Vagina (tissue), 2 donors: Measurements from ENCODE around the gene STYK1. TPM values are rescaled to one million over a fixed set of nuclear protein-coding genes. Genes with fewer than 3 reads are reported as not detected.
"Not testable (repeated sequence)": the region's sequence is repeated elsewhere in the genome, so short reads cannot be mapped to it uniquely, and the experiment has no call there.

Experiments
- DNase-seq, 2 donors: peaks; one replicate each; pipeline ENCODE4 v3.0.0-alpha.2; 2017; ENCODE audit errors: extremely low spot score in 2 of 2
- H3K27ac ChIP-seq: fragments of 200-600 bp; sonication (generic); one replicate; pipeline ENCODE4 v1.5.1; 2019
- H3K27me3 ChIP-seq: fragments of 200-600 bp; sonication (generic); one replicate; pipeline ENCODE4 v1.5.1; 2019
- H3K36me3 ChIP-seq, 2 donors: fragments of 200-600 bp; sonication (generic); one replicate each; pipeline ENCODE4 v1.5.1; 2017 to 2019
- H3K4me1 ChIP-seq: fragments of 200-600 bp; sonication (generic); one replicate; pipeline ENCODE4 v1.5.1; 2019
- H3K4me3 ChIP-seq, 2 donors: fragments of 200-600 bp; sonication (generic); 1 replicate in 1 of 2; 2 replicates in 1 of 2; pipeline ENCODE4 v1.5.1; 2016 to 2019
- H3K9me3 ChIP-seq: fragments of 200-600 bp; sonication (generic); one replicate; pipeline ENCODE4 v1.5.1; 2019
- POLR2A ChIP-seq, 2 donors: fragments of 450-650 bp; IDR thresholded peaks; one replicate each; pipeline ENCODE4 v1.6.1; 2017; ENCODE audit warnings: antibody characterized with exemption in 2 of 2, mild to moderate bottlenecking in 2 of 2, moderate library complexity in 2 of 2
- POLR2AphosphoS5 ChIP-seq, 2 donors: sonication (generic); formaldehyde crosslinking; IDR thresholded peaks; one replicate each; pipeline ENCODE4 v1.9.0; 2017; ENCODE audit warnings: antibody characterized with exemption in 2 of 2, mild to moderate bottlenecking in 2 of 2, low read depth in 1 of 2; ENCODE audit not compliant: insufficient read depth in 1 of 2
- intact Hi-C: fragments of 100-400 bp; cut with DNase I; formaldehyde crosslinking; loops from one replicate; pipeline ENCODE4 v1.15.1; 2023
- total RNA-seq: library from RNA; depleted of rRNA; stranded (reverse); fragments of >200 nt; gene quantifications from one replicate; pipeline ENCODE4 v1.2.3, GENCODE V29; 2016
- TF ChIP-seq, protein P1 (sequence below), 3 experiments: fragments of 450-650 bp in 2 of 3; fragments of 200-600 bp in 1 of 3; sonication (generic) in 1 of 3; IDR thresholded peaks; one replicate each; pipeline ENCODE4 v1.5.1; 2017 to 2019; ENCODE audit warnings: antibody characterized with exemption in 3 of 3, mild to moderate bottlenecking in 2 of 3, moderate library complexity in 2 of 3

The STYK1 gene
- total RNA-seq, 1 donor from 2014 or later: 6.4 TPM

- intact Hi-C loops: no loop called here
- Histone ChIP-seq H3K9me3 (no peaks in the 10 kb centered on the region), H3K36me3 (peaks cover 0 to 10% of the 10 kb centered on the region in 2 donors), H3K27me3 (no peaks in the 10 kb centered on the region), H3K4me1 (peaks cover 18% of the 10 kb centered on the region), H3K27ac (peak overlapping the region; percentile 90), H3K4me3 (peak overlapping the region; percentile 90 to 91)
- TF ChIP-seq POLR2A (IDR thresholded peaks at IDR 0.05): no peak
- no peak for DNase-seq
Measured at GRCh38 chr12:10612984-10613348, 60.9 kb downstream of the STYK1 start.

DNA sequence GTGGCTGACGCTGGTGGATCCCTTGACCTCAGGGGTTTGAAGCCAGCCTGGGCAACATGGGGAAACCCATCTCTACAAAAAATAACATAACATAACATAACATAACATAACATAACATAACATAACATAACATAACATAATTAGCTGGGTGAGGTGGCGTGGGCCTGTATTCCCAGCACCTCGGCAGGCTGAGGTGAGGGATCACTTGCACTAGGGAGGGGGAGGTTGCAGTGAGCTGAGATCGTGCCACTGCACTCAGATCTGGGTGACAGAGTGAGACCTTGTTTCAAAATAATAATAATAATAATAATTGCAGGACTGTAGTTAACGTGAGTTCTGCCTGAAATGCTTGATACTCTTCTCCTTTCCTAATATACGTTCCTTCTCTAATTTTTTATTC lies 61.7 kb downstream of the STYK1 start:
- intact Hi-C loops: no loop called here
- no peak for TF ChIP-seq POLR2A (IDR thresholded peaks at IDR 0.05)
- TF ChIP-seq, protein P1, sequence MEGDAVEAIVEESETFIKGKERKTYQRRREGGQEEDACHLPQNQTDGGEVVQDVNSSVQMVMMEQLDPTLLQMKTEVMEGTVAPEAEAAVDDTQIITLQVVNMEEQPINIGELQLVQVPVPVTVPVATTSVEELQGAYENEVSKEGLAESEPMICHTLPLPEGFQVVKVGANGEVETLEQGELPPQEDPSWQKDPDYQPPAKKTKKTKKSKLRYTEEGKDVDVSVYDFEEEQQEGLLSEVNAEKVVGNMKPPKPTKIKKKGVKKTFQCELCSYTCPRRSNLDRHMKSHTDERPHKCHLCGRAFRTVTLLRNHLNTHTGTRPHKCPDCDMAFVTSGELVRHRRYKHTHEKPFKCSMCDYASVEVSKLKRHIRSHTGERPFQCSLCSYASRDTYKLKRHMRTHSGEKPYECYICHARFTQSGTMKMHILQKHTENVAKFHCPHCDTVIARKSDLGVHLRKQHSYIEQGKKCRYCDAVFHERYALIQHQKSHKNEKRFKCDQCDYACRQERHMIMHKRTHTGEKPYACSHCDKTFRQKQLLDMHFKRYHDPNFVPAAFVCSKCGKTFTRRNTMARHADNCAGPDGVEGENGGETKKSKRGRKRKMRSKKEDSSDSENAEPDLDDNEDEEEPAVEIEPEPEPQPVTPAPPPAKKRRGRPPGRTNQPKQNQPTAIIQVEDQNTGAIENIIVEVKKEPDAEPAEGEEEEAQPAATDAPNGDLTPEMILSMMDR (IDR thresholded peaks at IDR 0.05): no peak
- no peaks in the 10 kb centered on the region for H3K9me3 ChIP-seq

DNA sequence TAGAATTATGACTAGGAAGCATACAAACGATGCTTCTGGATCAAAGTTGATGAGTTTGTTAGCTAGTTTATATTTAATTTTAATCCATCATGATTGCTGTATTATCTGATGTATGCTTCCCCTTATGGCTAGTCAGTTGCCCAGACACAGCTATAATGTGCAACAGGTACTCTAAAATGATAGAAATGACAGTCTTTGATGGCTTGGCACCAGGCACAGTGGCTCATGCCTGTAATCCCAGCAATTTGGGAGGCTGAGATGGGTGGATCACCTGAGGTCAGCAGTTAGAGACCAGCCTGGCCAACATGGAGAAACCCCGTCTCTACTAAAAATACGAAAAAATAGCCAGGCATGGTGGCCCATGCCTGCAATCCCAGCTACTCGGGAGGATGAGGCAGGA lies 62.6 kb downstream of the STYK1 start:
- H3K9me3 ChIP-seq, DNase-seq, intact Hi-C loops: not testable (repeated sequence)

More for the DNA sequence above, 61.7 kb downstream of the STYK1 start:
- Histone ChIP-seq H3K4me3 (peak overlapping the region; percentile 90 to 91), H3K36me3 (peaks cover 0 to 18% of the 10 kb centered on the region in 2 donors), H3K27ac (no peak overlapping the region), H3K4me1 (peaks cover 18% of the 10 kb centered on the region), H3K27me3 (no peaks in the 10 kb centered on the region)
- DNase-seq: no peak

DNA sequence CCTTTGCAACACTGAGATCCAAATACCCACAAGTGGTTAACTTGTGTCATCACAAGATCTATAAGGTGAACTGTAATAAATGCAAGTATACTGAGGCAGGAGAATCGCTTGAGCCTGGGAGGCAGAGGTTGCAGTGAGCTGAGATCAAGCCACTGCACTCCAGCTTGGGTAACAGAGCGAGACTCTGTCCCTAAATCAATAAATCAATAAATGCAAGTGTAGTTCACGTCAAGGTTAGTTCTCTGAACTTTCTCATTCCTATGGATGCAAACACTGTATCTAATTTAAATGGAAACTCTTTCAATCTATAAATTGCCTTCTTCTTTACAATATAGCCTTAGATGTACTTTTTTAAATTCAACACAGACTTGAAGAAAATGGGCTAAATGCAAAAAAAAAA lies 63.7 kb downstream of the STYK1 start:
- no peak for DNase-seq
- H3K27ac ChIP-seq: no peak overlapping the region
- no peaks in the 10 kb centered on the region for H3K9me3 ChIP-seq
- no peaks in the 10 kb centered on the region for H3K27me3 ChIP-seq
- intact Hi-C loops: no loop called here
- H3K36me3 ChIP-seq: peaks cover 0 to 31% of the 10 kb centered on the region in 2 donors
- H3K4me3 ChIP-seq: no peak overlapping the region
- TF ChIP-seq POLR2AphosphoS5 (IDR thresholded peaks at IDR 0.05; ENCODE audit: insufficient read depth in 1 of 2, low read depth in 1 of 2) (no peak), POLR2A (IDR thresholded peaks at IDR 0.05) (no peak)
- TF ChIP-seq, protein P1 (IDR thresholded peaks at IDR 0.05): no peak
- peaks cover 18% of the 10 kb centered on the region for H3K4me1 ChIP-seq

More for the DNA sequence above, 62.6 kb downstream of the STYK1 start:
- Histone ChIP-seq H3K4me1 (peaks cover 18% of the 10 kb centered on the region), H3K36me3 (peaks cover 0 to 27% of the 10 kb centered on the region in 2 donors)
- H3K27me3 ChIP-seq, H3K4me3 ChIP-seq, H3K27ac ChIP-seq: not testable (repeated sequence)

- Histone ChIP-seq H3K27me3 (no peaks in the 10 kb centered on the region), H3K4me3 (no peak overlapping the region), H3K27ac (no peak overlapping the region), H3K9me3 (no peaks in the 10 kb centered on the region), H3K4me1 (peaks cover 18% of the 10 kb centered on the region), H3K36me3 (peaks cover 0 to 31% of the 10 kb centered on the region in 2 donors)
- no peak for TF ChIP-seq POLR2A (IDR thresholded peaks at IDR 0.05)
- TF ChIP-seq POLR2AphosphoS5 (IDR thresholded peaks at IDR 0.05; ENCODE audit: insufficient read depth in 1 of 2, low read depth in 1 of 2): no peak
- intact Hi-C loops: no loop called here
- no peak for DNase-seq
Measured at GRCh38 chr12:10607885-10608458, 65.9 kb downstream of the STYK1 start.

DNA sequence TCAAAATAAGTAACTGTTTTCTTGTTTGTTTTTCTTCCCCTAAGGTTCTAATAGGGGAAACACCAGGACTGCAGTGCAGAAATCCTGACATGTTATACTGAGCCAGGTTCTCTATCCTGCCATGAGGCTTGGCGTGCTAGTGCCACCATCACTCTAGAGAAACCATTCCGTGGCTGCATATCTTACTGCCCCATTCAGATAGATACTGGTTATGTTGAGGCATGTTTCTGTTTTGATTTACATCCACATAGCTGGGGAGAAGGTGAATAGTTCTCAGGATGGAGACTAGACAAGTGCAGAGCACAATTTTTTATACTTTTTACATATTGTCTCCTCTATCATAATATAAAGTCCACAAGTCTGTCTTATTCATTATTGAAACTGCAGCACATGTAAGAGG lies 72.0 kb downstream of the STYK1 start:
- Histone ChIP-seq H3K27ac (no peak overlapping the region), H3K4me1 (no peaks in the 10 kb centered on the region), H3K9me3 (no peaks in the 10 kb centered on the region), H3K27me3 (no peaks in the 10 kb centered on the region), H3K36me3 (peaks cover 0 to 10% of the 10 kb centered on the region in 2 donors), H3K4me3 (no peak overlapping the region)
- intact Hi-C loops: no loop called here
- TF ChIP-seq, protein P1 (IDR thresholded peaks at IDR 0.05): no peak
- TF ChIP-seq POLR2AphosphoS5 (IDR thresholded peaks at IDR 0.05; ENCODE audit: insufficient read depth in 1 of 2, low read depth in 1 of 2) (no peak), POLR2A (IDR thresholded peaks at IDR 0.05) (no peak)
- DNase-seq: no peak
